ENCODE measurements around the gene PCGF2.

Gene PCGF2

DNA sequence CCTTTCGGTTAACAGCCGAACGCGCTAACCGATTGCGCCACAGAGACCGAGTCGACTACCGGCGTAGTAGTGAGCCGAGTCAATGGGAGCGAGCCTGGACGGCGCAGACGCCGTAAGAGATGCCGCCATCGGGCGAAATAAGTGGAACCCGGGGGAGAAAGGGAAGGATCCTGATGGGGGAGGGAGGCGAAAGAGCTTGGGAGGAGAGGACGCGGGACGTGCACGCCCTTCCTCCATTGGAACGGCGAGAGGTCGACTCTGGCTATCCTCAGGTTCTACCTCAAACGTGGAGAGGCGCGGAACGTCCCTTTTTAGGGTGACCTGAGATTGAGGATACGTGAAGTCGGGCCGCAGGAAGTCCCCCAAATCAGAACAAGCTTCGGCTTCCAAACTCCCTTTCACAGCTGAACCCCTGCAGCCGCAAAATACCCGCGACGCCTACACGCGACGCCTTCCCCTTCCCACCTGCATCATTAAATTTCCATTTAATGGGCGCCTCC lies 3.7 kb upstream of the PCGF2 start (continued):
- TF ChIP-seq, protein P1, sequence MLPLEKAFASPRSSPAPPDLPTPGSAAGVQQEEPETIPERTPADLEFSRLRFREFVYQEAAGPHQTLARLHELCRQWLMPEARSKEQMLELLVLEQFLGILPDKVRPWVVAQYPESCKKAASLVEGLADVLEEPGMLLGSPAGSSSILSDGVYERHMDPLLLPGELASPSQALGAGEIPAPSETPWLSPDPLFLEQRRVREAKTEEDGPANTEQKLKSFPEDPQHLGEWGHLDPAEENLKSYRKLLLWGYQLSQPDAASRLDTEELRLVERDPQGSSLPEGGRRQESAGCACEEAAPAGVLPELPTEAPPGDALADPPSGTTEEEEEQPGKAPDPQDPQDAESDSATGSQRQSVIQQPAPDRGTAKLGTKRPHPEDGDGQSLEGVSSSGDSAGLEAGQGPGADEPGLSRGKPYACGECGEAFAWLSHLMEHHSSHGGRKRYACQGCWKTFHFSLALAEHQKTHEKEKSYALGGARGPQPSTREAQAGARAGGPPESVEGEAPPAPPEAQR (tag by site-specific recombination; IDR thresholded peaks at IDR 0.05): peak; percentile 84; the same call in 1 of the 2 replicates
- TF ChIP-seq MEIS1 (CRISPR knock-in tag; IDR thresholded peaks at IDR 0.05; ENCODE audit: borderline replicate concordance): no peak
- TF ChIP-seq, protein P2, sequence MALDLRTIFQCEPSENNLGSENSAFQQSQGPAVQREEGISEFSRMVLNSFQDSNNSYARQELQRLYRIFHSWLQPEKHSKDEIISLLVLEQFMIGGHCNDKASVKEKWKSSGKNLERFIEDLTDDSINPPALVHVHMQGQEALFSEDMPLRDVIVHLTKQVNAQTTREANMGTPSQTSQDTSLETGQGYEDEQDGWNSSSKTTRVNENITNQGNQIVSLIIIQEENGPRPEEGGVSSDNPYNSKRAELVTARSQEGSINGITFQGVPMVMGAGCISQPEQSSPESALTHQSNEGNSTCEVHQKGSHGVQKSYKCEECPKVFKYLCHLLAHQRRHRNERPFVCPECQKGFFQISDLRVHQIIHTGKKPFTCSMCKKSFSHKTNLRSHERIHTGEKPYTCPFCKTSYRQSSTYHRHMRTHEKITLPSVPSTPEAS (tag by site-specific recombination; IDR thresholded peaks at IDR 0.05): peak; percentile 20
- peak; percentile 96 for TF ChIP-seq ZNF324 (tag by site-specific recombination; IDR thresholded peaks at IDR 0.05)
- TF ChIP-seq ZBTB21 (tag by site-specific recombination; IDR thresholded peaks at IDR 0.05): peak; percentile 44; the same call in 1 of the 2 replicates
- peak; percentile 96 for TF ChIP-seq ZNF398 (tag by site-specific recombination; IDR thresholded peaks at IDR 0.05)
- 0 out of 2 replicates have a peak, but pooled peaks have one; percentile 1 for TF ChIP-seq SALL2 (tag by site-specific recombination; IDR thresholded peaks at IDR 0.05; ENCODE audit: borderline replicate concordance)
- TF ChIP-seq ZNF221 (tag by site-specific recombination; IDR thresholded peaks at IDR 0.05; ENCODE audit: borderline replicate concordance): no peak
- TF ChIP-seq ZNF335 (tag by site-specific recombination; conservative IDR thresholded peaks at IDR 0.05): no peak; the same call in 1 of the 2 replicates
- TF ChIP-seq ZNF341 (tag by site-specific recombination; IDR thresholded peaks at IDR 0.05; ENCODE audit: low read depth): peak; percentile 90
- TF ChIP-seq ZNF423 (tag by site-specific recombination; IDR thresholded peaks at IDR 0.05): peak; percentile 43; the same call in 1 of the 2 replicates
- peak; percentile 87 for TF ChIP-seq ZNF366 (tag by site-specific recombination; conservative IDR thresholded peaks at IDR 0.05)
- 0 out of 2 replicates have a peak, but pooled peaks have one; percentile 12 for TF ChIP-seq ZNF664 (tag by site-specific recombination; IDR thresholded peaks at IDR 0.05)
- TF ChIP-seq ZSCAN30 (tag by site-specific recombination; IDR thresholded peaks at IDR 0.05): peak; percentile 40; the same call in 1 of the 2 replicates
- peak; percentile 16; the same call in 1 of the 2 replicates for TF ChIP-seq ZFP69B (tag by site-specific recombination; IDR thresholded peaks at IDR 0.05)
- TF ChIP-seq ZNF280C (tag by site-specific recombination; IDR thresholded peaks at IDR 0.05): no peak
- no peak for TF ChIP-seq ZNF175 (tag by site-specific recombination; IDR thresholded peaks at IDR 0.05)
- no peak for TF ChIP-seq ZNF132 (tag by site-specific recombination; IDR thresholded peaks at IDR 0.05; ENCODE audit: borderline replicate concordance)
- TF ChIP-seq, protein P3, sequence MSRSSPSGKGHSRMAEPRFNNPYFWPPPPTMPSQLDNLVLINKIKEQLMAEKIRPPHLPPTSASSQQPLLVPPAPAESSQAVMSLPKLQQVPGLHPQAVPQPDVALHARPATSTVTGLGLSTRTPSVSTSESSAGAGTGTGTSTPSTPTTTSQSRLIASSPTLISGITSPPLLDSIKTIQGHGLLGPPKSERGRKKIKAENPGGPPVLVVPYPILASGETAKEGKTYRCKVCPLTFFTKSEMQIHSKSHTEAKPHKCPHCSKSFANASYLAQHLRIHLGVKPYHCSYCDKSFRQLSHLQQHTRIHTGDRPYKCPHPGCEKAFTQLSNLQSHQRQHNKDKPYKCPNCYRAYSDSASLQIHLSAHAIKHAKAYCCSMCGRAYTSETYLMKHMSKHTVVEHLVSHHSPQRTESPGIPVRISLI (tag by site-specific recombination; IDR thresholded peaks at IDR 0.05): peak; percentile 61; the same call in 1 of the 2 replicates
- no peak for TF ChIP-seq ATF2 (tag by site-specific recombination; IDR thresholded peaks at IDR 0.05; ENCODE audit: low read depth)
- TF ChIP-seq ZNF521 (tag by site-specific recombination; IDR thresholded peaks at IDR 0.05): no peak
- peak; percentile 59 for TF ChIP-seq ZIC2 (tag by site-specific recombination; IDR thresholded peaks at IDR 0.05)
- no peak for TF ChIP-seq ZNF146 (tag by site-specific recombination; IDR thresholded peaks at IDR 0.05)
- TF ChIP-seq ZSCAN16 (tag by site-specific recombination; IDR thresholded peaks at IDR 0.05): no peak
- 0 out of 2 replicates have a peak, but pooled peaks have one; percentile 12 for TF ChIP-seq ZXDB (tag by site-specific recombination; IDR thresholded peaks at IDR 0.05)
- TF ChIP-seq FEZF1 (tag by site-specific recombination; IDR thresholded peaks at IDR 0.05): no peak
- peak; percentile 6 for TF ChIP-seq ZNF639 (tag by site-specific recombination; IDR thresholded peaks at IDR 0.05)
- no peak; the same call in 1 of the 2 replicates for TF ChIP-seq ZNF391 (tag by site-specific recombination; IDR thresholded peaks at IDR 0.05; ENCODE audit: borderline replicate concordance, low read depth)
